Activated T-cell treated with anti-CD3 and anti-CD28 coated beads, Interleukin-2, amount 50 U/mL, for 24 hours (primary cell): ENCODE results near the gene AXIN2.
"Not testable (repeated sequence)": the region's sequence is repeated elsewhere in the genome, so short reads cannot be mapped to it uniquely, and the experiment has no call there.

ENCODE experiments used
- DNase-seq: peaks from one replicate; pipeline ENCODE4 v3.0.0-alpha.2; 2020
- H3K27ac Mint-ChIP-seq: 2 replicates; pipeline ENCODE4 v1.8.0; 2020; ENCODE audit warnings: mild to moderate bottlenecking, mixed read lengths
- H3K27me3 Mint-ChIP-seq: 2 replicates; pipeline ENCODE4 v1.8.0; 2020; ENCODE audit warnings: mixed read lengths
- H3K36me3 Mint-ChIP-seq: 2 replicates; pipeline ENCODE4 v1.8.0; 2020; ENCODE audit warnings: low read depth, mixed read lengths
- H3K4me1 Mint-ChIP-seq: 2 replicates; pipeline ENCODE4 v1.8.0; 2020; ENCODE audit warnings: low read depth, mixed read lengths
- H3K4me3 Mint-ChIP-seq: 2 replicates; pipeline ENCODE4 v1.8.0; 2020; ENCODE audit warnings: mild to moderate bottlenecking, moderate library complexity, mixed read lengths
- H3K9me3 Mint-ChIP-seq: 2 replicates; pipeline ENCODE4 v1.8.0; 2020; ENCODE audit warnings: mixed read lengths

The AXIN2 gene

DNA sequence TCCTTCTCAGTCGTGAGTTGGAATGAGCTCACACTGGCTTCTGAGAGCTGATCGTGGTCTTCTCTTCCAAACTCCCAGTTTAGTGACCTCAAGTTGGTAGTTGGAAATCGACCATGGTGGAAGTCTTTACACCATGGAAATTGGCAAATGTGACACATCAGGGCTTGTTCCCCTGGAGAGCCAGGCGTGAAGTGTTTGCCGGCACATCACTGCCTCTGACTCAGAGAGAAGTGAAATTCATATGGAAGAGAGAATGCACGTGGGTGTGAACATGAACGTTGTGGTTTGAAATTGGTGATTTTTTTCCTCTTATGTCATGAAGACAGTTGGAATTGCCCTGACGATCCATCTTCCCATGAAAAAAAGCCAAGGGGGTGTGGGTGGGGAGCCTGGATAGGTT, 47.4 kb downstream of the AXIN2 start:
- peak overlapping the region; percentile 24 for H3K27ac Mint-ChIP-seq
- H3K4me3 Mint-ChIP-seq = no peak overlapping the region
- peaks cover 3% of the 10 kb centered on the region for H3K9me3 Mint-ChIP-seq
- H3K27me3 Mint-ChIP-seq = no peaks in the 10 kb centered on the region
- peaks cover 12% of the 10 kb centered on the region for H3K4me1 Mint-ChIP-seq
- DNase-seq = peak; percentile 37
- H3K36me3 Mint-ChIP-seq = no peaks in the 10 kb centered on the region

DNA sequence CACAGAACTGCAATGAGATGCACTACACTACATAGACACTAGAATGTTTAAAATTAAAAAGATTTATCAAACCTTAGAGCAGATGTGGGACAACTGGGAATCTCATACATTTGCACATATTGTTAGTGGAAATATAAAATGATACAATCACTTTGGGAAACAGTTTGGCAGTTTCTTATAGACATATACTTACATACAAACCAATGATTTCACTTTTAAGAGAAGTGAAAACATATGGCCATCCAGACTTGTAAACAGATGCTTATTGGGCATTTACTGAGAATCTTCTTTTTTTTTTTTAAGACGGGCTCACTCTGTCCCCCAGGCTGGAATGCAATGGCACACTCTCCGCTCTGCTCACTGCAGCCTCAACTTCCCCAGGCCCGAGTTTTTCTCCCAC, 50.1 kb downstream of the AXIN2 start:
- H3K4me3 Mint-ChIP-seq = no peak overlapping the region
- no peak overlapping the region for H3K27ac Mint-ChIP-seq
- H3K27me3 Mint-ChIP-seq = no peaks in the 10 kb centered on the region
- DNase-seq = no peak
- H3K9me3 Mint-ChIP-seq = peaks cover 3% of the 10 kb centered on the region
- H3K4me1 Mint-ChIP-seq = peaks cover 12% of the 10 kb centered on the region
- no peaks in the 10 kb centered on the region for H3K36me3 Mint-ChIP-seq

DNA sequence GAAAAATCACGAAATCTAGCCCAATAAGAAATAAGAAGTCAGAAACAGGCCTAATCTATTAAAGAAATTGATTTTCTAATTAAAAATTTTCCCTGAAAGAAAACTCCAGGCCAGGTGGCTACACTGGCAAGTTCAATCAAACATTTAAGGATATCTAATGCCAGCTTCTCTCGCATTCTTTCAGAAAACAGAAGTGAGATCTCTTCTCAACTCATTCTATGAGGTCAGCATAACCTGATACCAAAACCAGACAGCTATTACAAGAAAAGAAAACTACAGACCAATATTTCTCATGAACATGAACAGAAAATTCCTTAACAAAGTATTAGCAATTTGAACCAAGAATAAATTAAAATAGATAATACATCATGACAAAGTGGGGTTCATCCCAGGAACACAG, 52.4 kb downstream of the AXIN2 start:
- DNase-seq = no peak
- Mint-ChIP-seq H3K27ac (no peak overlapping the region), H3K9me3 (peaks cover 3% of the 10 kb centered on the region), H3K4me3 (no peak overlapping the region), H3K4me1 (peaks cover 4% of the 10 kb centered on the region), H3K27me3 (no peaks in the 10 kb centered on the region), H3K36me3 (no peaks in the 10 kb centered on the region)

DNA sequence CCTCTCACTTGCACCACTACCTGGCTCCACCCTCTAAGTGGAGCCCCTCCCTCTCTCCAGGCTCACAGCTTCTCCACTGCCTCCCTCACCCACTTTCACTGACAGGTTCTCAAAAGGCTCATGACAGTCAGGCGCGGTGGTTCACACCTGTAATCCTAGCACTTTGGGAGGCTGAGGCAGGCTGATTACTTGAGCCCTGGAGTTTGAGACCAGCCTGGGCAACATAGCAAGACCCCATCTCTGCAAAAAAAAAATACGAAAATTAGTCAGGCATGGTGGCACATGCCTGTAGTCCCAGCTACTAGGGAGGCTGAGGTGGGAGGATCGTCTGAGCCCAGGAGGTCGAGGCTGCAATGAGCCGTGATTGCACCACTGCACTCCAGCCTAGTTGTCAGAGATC, 56.8 kb downstream of the AXIN2 start:
- H3K4me3 Mint-ChIP-seq, H3K27ac Mint-ChIP-seq, H3K4me1 Mint-ChIP-seq, H3K9me3 Mint-ChIP-seq, H3K36me3 Mint-ChIP-seq, DNase-seq, H3K27me3 Mint-ChIP-seq: not testable (repeated sequence)

DNA sequence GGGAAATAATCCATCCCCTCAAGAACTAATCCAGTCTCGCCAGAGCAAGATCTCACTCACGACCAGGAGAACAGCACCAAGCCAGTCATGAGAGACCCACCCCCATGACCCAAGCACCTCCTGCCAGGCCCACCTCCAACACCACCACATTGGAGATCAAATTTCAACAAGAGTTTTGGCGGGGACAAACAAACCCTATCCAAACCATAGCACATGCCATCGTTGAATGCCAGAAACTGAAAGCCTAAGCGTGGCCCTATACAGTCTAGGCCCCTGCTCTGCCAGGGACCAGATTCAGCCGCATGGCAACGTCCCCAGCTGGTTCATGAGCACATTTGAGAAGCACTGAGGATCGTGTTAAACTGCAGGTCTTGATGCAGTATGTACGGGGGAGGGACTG, 57.3 kb downstream of the AXIN2 start:
- no peaks in the 10 kb centered on the region for H3K4me1 Mint-ChIP-seq
- no peak for DNase-seq
- no peak overlapping the region for H3K27ac Mint-ChIP-seq
- H3K27me3 Mint-ChIP-seq = no peaks in the 10 kb centered on the region
- H3K9me3 Mint-ChIP-seq = no peaks in the 10 kb centered on the region
- no peaks in the 10 kb centered on the region for H3K36me3 Mint-ChIP-seq
- H3K4me3 Mint-ChIP-seq = no peak overlapping the region

DNA sequence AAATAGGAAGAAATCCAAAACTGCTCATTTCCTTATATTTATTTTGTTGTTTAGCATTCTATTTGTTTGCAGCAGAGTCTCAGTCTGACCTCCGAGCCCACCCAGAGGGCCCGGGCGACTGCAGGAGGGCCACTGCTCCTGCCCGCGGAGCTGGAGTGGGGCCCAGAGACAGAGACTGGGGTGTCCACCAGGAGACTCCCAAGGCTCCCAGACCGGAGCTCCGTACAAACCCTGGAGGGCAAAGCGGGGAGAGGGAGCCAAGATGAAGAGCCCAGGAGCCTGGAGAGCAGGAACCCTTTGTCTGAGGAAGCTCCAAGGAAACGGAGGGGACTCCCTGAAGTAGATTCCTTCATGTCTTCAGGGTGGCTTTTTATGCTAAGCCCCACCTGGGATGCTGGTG, 57.9 kb downstream of the AXIN2 start:
- Mint-ChIP-seq H3K9me3 (no peaks in the 10 kb centered on the region), H3K27me3 (no peaks in the 10 kb centered on the region), H3K36me3 (no peaks in the 10 kb centered on the region), H3K4me3 (no peak overlapping the region), H3K4me1 (no peaks in the 10 kb centered on the region), H3K27ac (no peak overlapping the region)
- peak; percentile 9 for DNase-seq

DNA sequence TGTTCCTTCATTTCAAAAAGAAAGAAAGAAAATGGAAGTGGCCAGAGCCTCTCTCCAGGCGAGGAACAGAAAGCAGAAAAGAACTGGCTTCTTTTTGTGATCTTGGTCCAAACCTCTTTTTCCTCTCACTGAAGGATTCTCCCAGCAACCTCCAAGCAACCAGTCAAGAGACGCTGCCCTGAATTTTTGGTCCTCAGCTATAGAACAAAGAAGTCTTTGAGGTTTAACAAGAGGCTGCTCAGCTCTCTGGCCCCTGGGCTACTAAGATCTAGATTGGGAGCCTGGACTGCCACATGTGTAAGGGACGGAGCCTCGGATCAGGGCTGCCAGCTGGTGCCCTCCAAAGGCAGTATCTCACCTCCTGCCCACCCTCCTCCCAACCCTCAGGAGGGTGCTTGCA, 62.6 kb downstream of the AXIN2 start:
- H3K9me3 Mint-ChIP-seq = no peaks in the 10 kb centered on the region
- peaks cover 2% of the 10 kb centered on the region for H3K27me3 Mint-ChIP-seq
- no peak overlapping the region for H3K27ac Mint-ChIP-seq

DNA sequence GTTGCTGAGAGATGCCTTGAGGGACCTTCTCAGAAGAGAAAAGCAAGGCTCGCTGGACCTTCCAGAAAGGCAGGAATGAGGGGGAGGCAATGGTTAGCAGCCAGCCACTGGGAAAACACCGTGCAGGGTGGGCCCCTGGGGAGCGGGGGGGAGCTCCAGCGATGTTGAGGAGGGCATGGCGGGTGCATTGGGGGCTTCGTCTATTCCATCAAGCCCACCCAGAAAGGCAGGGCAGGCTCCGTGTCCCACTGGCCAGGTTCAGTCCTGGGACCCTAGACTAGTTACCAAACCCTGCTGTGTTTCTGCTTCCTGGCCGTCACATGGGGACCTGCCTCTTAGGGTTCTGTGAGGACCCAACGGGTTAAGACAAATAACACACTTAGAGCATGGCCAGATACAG, 64.6 kb downstream of the AXIN2 start:
- H3K4me3 Mint-ChIP-seq = no peak overlapping the region
- H3K27me3 Mint-ChIP-seq = peaks cover 2% of the 10 kb centered on the region
- H3K27ac Mint-ChIP-seq = no peak overlapping the region
- no peak for DNase-seq
- no peaks in the 10 kb centered on the region for H3K9me3 Mint-ChIP-seq
- no peaks in the 10 kb centered on the region for H3K36me3 Mint-ChIP-seq
- peaks cover 10% of the 10 kb centered on the region for H3K4me1 Mint-ChIP-seq

More for the DNA sequence above, 62.6 kb downstream of the AXIN2 start:
- DNase-seq = no peak
- no peak overlapping the region for H3K4me3 Mint-ChIP-seq
- H3K36me3 Mint-ChIP-seq = no peaks in the 10 kb centered on the region
- H3K4me1 Mint-ChIP-seq = peaks cover 10% of the 10 kb centered on the region

DNA sequence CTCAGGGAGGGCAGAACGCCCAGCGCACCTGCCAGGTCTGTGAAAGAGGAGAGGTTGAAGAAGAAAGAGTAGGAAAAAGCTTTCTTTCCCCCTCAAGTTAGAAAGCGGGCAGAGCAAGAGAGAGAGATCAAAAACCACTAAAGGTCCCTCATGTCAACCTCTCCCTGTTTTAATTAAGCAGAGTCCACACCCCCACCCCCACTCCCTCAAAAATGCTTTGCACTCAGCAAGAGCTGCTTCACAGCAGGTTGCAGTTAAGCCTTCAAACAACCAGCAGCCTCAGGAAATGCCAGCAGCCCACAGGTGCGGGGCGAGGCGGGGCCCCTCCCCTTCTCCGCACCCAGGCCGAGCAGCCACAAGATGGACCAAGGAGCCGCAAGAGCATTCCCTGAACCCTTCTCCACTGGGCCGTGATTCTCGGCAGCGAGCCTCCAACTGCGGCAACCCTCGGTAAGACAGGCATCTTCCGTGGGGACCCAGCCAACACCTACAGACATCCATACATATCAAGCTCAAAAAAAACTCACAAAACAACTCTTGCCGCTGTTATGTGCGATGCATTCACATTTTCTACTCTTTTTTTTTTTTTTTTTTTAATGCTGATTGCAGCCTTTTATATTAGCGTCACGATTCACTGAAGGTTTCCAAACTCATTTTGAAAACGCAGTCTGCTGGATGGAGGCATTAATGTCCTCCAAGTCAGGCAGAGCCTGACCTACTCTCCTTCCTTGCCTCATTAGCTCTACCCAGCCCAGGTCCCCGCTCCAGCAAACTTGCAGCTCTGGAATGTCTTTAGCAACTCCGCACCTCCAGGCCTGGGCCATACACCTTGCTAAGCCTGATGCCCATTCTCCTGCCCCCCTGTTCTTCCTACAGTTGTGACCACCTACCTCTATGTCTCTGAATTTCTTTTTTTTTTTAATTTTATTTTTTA, 66.1 kb downstream of the AXIN2 start:
- no peak overlapping the region for H3K27ac Mint-ChIP-seq
- H3K36me3 Mint-ChIP-seq = no peaks in the 10 kb centered on the region
- peak; percentile 38 for DNase-seq
- no peaks in the 10 kb centered on the region for H3K9me3 Mint-ChIP-seq
- peak overlapping the region; percentile 11 for H3K4me3 Mint-ChIP-seq
- H3K27me3 Mint-ChIP-seq = peaks cover 2% of the 10 kb centered on the region
- H3K4me1 Mint-ChIP-seq = peaks cover 10% of the 10 kb centered on the region

DNA sequence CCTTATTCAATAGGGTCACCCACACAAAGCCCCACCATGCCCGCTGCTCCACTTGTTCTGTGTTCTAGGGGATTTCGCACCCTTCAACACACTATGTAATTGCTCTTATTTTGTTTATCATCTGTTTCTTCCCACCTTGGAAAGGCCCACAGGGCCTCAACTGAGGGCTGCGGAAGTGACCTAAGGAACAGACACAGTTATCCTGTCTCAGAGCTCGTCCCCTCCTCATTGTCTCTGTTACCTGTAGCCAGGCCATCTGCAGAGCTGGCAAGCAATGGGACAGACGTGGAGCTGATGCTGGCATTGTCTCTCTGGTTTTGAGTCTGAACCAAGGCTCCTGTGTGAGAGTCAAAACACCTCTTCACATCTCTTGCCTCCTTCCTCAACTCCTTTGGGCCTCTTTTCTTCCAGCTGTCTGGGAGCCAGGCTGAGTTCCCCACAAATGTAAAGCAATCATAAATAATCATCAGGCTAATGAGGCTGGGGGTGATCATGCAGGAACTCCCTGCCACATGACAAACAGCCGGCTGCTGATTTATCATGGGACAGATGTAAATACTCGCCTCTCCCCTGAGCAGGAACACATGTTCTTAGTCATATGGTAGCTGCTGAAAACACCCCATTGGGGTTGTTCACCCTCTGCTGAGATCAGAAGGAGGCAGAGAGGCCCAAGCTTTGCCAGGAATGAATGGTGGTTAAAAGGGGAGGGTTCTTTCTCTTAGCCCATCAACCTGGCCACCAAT, 71.9 kb downstream of the AXIN2 start:
- Mint-ChIP-seq H3K27ac (no peak overlapping the region), H3K36me3 (no peaks in the 10 kb centered on the region), H3K9me3 (no peaks in the 10 kb centered on the region), H3K4me3 (no peak overlapping the region), H3K27me3 (peaks cover 16% of the 10 kb centered on the region), H3K4me1 (peaks cover 4% of the 10 kb centered on the region)
- no peak for DNase-seq

DNA sequence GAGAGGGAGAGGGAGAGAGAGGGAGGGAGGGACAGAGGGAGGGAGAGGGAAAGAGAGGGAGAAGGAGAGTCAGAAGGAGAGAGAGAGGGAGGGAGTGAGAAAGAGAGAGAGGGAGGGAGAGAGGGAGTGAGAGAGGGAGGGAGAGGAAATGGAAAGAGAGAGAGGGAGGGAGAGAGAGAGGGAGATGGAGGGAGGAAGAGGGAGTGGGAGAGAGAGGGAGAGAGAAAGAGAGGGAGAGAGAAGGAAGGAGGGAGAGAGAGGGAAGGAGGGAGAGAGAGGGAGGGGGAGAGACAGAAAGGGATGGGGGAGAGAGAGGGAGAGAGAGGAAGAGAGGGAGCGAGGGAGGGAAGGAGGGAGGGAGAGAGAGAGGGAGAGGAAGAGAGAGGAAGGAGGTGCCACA, 72.8 kb downstream of the AXIN2 start:
- no peaks in the 10 kb centered on the region for H3K9me3 Mint-ChIP-seq
- no peak overlapping the region for H3K4me3 Mint-ChIP-seq
- H3K36me3 Mint-ChIP-seq = no peaks in the 10 kb centered on the region
- H3K4me1 Mint-ChIP-seq = peaks cover 4% of the 10 kb centered on the region
- DNase-seq = no peak
- peaks cover 16% of the 10 kb centered on the region for H3K27me3 Mint-ChIP-seq
- H3K27ac Mint-ChIP-seq = no peak overlapping the region

DNA sequence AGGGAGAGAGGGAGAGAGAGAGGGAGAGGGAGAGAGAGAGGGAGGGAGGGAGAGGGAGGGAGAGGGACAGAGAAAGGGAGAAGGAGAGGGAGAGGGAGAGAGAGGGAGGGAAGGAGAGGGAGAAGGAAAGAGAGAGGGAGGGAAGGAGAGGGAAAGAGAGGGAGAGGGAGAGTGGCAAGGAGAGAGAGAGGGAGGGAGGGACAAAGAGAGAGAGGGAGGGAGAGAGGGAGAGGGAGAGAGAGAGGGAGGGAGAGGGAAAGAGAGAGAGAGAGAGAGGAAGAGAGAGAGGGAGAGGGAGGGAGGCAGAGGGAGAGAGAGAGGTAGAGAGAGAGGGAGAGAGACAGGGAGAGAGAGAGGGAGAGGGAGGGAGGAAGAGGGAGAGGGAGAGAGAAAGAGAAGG, 73.5 kb downstream of the AXIN2 start:
- no peak overlapping the region for H3K4me3 Mint-ChIP-seq

DNA sequence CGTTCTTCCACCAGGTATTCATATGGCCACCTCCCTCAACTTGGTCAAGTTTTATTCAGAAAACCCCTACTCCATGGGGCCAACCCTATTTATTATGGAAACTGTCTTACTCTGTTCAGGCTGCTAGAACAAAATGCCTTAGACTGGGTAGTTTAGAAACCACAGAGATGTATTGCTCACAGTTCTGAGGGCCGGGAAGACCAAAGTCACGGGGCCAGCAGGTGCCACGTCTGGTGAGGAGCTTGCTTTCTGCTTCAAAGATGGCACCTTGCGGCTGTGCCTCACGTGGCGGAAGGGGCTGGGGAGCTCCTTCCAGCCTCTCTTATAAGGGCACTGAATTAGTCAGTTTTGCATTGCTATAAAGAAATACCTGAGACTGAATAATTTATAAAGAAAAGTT, 74.3 kb downstream of the AXIN2 start:
- Mint-ChIP-seq H3K4me3 (no peak overlapping the region), H3K4me1 (peaks cover 4% of the 10 kb centered on the region), H3K9me3 (no peaks in the 10 kb centered on the region), H3K36me3 (no peaks in the 10 kb centered on the region), H3K27ac (no peak overlapping the region), H3K27me3 (peaks cover 16% of the 10 kb centered on the region)
- no peak for DNase-seq

More for the DNA sequence above, 73.5 kb downstream of the AXIN2 start:
- H3K4me1 Mint-ChIP-seq = peaks cover 4% of the 10 kb centered on the region
- H3K9me3 Mint-ChIP-seq = no peaks in the 10 kb centered on the region
- H3K36me3 Mint-ChIP-seq = no peaks in the 10 kb centered on the region
- no peak overlapping the region for H3K27ac Mint-ChIP-seq
- DNase-seq = no peak
- H3K27me3 Mint-ChIP-seq = peaks cover 16% of the 10 kb centered on the region

DNA sequence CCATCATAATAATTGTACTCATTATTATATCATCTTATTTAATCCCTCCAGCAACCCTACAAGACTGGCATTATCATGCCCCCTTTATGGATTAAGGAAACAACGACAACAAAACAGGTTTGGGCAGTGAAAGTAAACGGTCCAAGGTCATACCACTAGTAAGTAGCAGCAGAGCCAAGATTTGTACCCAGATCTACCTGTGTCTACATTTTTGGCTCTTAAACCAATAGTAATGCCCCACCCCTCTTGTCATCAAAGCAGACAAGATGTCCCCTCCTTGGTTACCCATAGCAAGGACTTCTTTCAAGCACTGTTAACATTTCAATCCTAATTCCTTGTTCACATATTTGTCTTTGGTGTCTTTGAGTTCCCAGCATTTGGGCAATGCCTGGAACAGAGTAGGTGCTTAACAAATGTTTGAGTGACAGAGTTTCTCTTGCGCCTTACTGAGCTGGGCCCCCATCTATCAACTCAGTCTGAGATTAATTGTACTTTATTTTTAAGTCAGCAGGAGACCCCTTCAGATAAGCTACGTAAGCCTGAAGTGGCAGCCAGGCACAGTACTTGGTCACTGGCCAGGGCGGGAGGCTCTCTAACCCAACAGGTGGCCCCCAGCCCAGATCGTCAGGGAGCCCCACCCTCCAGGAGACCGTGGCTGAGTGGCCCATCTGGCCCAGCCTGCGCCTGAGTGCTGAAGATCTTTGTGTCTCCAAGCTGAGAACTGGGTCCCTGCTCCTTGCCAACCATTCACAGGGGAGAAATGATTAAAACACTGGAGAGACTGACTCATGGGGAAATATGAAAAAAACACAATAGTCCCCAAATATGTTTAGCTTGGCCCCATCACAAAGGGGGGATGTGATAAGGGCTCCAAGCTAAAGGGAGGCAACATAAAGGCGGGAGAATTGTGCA, 75.8 kb downstream of the AXIN2 start:
- peaks cover 16% of the 10 kb centered on the region for H3K27me3 Mint-ChIP-seq
- H3K36me3 Mint-ChIP-seq = no peaks in the 10 kb centered on the region
- DNase-seq = no peak
- H3K4me3 Mint-ChIP-seq = no peak overlapping the region
- no peaks in the 10 kb centered on the region for H3K9me3 Mint-ChIP-seq
- H3K4me1 Mint-ChIP-seq = peaks cover 4% of the 10 kb centered on the region
- H3K27ac Mint-ChIP-seq = no peak overlapping the region
